ENCODE data around the gene KCNC4.

Gene KCNC4

DNA sequence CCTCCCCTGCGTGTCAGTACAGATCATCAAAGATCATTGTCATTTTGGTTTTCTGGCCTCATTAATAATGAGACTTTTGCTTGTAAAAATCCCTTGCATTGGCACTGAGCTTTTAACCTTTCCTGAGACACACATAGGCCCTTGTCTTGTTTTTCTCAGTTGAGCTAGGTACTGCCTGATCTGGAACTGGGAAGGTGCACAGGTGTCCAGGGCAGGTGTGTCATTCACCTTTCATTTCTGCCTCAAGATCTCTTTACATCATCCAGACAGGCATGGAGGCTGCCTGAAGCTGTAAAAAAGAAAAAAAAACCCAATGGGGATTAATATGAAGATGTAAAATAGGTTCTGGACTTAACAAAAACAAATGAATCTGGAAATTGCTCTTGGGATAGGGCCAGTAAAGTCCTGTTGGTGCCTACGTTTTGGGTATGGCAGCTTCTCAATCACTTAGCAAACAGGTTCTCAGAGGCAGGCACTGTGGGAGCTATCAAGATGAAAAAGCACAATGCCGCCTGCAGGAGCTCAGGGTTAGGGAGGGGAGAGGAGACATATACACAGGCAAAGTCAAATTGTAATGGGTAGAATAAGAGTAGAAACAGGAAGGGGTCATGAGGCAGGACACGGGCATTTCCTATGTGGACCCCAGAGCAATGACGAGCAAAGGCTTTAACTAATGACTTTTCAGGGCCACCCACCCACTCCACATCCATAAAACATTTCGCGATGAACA is 1.0 kb upstream of the KCNC4 start:
- Histone ChIP-seq H3K27me3 (no peaks in the 10 kb centered on the region), H3K4me1 (peaks cover 0 to 45% (median 34%) of the 10 kb centered on the region in 4 donors), H3K4me3 (peak overlapping the region; percentile 72 to 87), H3K36me3 (no peaks in the 10 kb centered on the region), H3K27ac (peak overlapping the region; percentile 90 to 91), H3K9me3 (no peaks in the 10 kb centered on the region)
- intact Hi-C loops (cut with DNase I; ENCODE audit: low total_unique reads): loop anchor here (1.0 to 5.0 kb wide), 2 partner anchors 103 to 253 kb away; no protein-coding TSS in a partner anchor
- TF ChIP-seq, protein P1, sequence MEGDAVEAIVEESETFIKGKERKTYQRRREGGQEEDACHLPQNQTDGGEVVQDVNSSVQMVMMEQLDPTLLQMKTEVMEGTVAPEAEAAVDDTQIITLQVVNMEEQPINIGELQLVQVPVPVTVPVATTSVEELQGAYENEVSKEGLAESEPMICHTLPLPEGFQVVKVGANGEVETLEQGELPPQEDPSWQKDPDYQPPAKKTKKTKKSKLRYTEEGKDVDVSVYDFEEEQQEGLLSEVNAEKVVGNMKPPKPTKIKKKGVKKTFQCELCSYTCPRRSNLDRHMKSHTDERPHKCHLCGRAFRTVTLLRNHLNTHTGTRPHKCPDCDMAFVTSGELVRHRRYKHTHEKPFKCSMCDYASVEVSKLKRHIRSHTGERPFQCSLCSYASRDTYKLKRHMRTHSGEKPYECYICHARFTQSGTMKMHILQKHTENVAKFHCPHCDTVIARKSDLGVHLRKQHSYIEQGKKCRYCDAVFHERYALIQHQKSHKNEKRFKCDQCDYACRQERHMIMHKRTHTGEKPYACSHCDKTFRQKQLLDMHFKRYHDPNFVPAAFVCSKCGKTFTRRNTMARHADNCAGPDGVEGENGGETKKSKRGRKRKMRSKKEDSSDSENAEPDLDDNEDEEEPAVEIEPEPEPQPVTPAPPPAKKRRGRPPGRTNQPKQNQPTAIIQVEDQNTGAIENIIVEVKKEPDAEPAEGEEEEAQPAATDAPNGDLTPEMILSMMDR (IDR thresholded peaks at IDR 0.05): no peak
- no peak for DNase-seq

DNA sequence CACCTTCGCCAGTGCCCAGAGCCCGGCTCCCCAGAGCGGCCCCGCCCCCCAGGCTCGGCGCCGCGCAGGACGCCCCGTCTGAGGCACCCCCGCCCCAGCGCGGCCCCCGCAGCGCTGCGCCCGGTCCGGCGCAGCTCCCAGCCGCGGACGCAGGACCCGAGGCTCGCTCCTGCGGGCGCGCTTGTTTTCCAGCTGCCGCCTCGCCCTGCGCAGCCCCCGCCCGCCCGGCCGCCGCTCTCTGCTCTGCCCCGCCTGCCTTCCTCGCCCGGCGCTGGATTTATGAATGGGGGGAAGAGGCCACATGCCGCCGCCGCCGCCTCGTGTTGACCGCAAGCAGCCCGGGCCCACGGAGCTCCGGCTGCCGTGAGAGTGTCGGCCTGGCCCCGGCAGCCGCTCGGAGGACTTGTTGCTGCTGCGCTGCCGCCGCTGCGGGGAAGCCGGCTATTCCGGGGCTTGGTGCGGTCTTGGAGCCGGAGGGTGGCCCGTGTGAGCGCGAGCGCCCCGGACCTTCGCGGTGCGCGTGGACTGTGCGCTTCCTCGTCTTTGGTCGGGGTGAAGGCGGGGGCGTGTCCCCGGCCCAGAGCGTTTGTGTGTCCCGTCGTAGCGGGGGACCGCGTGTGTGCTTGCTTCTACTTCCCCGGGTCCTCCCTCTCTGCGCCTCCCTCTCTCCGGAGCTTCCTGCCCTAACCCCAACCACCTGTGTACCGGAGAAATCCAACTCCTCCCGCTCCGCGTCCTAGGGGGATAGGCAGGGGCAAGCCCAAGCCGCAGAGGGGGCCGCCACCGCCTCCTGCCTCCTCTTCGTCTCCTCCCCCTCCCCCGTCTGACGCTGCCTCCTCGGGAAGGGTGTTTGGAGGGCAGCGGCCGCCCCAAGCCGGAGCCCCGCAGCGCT is 736 bp downstream of the KCNC4 start:
- DNase-seq: peak; percentile 47 to 76
- Histone ChIP-seq H3K4me3 (peak overlapping the region; percentile 72 to 87), H3K27me3 (no peaks in the 10 kb centered on the region), H3K36me3 (no peaks in the 10 kb centered on the region), H3K4me1 (peaks cover 0 to 62% (median 46%) of the 10 kb centered on the region in 4 donors), H3K9me3 (no peaks in the 10 kb centered on the region), H3K27ac (peak overlapping the region; percentile 90 to 91)
- intact Hi-C loops (cut with DNase I; ENCODE audit: low total_unique reads): no loop called here
- TF ChIP-seq, protein P1 (IDR thresholded peaks at IDR 0.05): no peak

DNA sequence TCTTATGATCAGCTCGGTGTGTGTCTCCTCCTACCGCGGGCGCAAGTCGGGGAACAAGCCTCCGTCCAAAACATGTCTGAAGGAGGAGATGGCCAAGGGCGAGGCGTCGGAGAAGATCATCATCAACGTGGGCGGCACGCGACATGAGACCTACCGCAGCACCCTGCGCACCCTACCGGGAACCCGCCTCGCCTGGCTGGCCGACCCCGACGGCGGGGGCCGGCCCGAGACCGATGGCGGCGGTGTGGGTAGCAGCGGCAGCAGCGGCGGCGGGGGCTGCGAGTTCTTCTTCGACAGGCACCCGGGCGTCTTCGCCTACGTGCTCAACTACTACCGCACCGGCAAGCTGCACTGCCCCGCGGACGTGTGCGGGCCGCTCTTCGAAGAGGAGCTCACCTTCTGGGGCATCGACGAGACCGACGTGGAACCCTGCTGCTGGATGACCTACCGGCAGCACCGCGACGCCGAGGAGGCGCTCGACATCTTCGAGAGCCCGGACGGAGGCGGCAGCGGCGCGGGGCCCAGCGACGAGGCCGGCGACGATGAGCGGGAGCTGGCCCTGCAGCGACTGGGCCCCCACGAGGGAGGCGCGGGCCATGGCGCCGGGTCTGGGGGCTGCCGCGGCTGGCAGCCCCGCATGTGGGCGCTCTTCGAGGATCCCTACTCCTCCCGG is 1.5 kb downstream of the KCNC4 start:
- TF ChIP-seq, protein P1 (IDR thresholded peaks at IDR 0.05): no peak
- Histone ChIP-seq H3K27me3 (no peaks in the 10 kb centered on the region), H3K4me3 (peak overlapping the region; percentile 72 to 87), H3K36me3 (peaks cover 0 to 2% (median 0%) of the 10 kb centered on the region in 3 donors), H3K27ac (peak overlapping the region; percentile 90 to 91), H3K9me3 (no peaks in the 10 kb centered on the region), H3K4me1 (peaks cover 0 to 70% (median 46%) of the 10 kb centered on the region in 4 donors)
- DNase-seq: no peak
- intact Hi-C loops (cut with DNase I; ENCODE audit: low total_unique reads): no loop called here

DNA sequence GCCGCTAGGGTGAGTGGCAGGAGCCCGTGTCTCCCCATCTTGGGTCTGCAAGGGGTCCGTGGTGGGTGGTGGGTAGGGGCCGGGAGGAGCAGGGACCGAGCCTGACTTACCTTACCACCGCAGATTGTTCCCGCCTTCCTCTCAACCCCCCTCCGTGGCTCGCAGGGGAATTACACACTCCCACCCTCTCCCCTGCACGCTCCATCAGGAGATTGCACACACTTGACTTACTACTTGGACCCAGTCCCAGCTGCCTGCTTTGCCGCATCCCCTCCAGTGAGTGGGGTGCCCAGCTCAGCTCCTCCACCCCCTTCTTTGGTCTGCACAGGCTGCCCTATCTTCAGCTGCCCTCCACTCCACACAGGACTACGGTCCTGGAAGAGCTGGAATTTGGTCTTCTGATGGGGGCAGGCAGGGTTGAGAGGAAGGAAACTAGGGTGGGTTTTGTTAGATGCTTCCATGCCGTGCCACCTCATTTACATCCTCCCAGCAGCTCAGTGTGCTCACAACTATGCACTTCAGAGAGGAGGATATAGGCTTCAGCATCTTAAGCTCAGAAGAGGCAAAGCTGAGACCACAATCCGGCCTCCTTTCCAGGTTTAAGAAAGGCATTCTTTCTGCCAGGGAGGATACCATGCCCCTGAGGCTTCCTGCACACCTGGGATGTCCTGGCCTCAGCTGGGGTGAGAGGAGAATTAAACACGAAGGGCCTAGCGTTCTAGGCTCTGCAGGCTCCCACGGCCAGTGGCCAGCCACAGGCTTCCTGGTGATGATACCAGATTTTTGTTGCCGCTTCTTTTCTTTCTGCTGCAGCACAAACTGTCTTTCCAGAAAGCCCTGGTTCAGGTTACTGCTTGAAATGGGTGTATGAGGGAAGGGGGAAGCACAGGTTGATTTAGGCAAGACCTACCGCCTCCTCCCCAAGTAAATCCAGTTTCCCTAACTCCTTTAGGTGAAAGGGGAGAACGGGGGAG is 2.3 kb downstream of the KCNC4 start:
- H3K27ac ChIP-seq: peak overlapping the region; percentile 49 to 90
- H3K4me3 ChIP-seq: peak overlapping the region; percentile 72 to 87
- peaks cover 0 to 76% (median 46%) of the 10 kb centered on the region in 4 donors for H3K4me1 ChIP-seq

More for the DNA sequence above, 2.3 kb downstream of the KCNC4 start:
- H3K27me3 ChIP-seq: no peaks in the 10 kb centered on the region
- TF ChIP-seq, protein P1 (IDR thresholded peaks at IDR 0.05): no peak
- intact Hi-C loops (cut with DNase I; ENCODE audit: low total_unique reads): no loop called here
- DNase-seq: no peak
- peaks cover 0 to 10% (median 0%) of the 10 kb centered on the region in 3 donors for H3K36me3 ChIP-seq
- no peaks in the 10 kb centered on the region for H3K9me3 ChIP-seq
